HepG2 (cell line): ENCODE measurements around the gene TMUB1. TPM values are rescaled to one million over a fixed set of nuclear protein-coding genes. Genes with fewer than 3 reads are reported as not detected.

ENCODE experiments used
- BCL6 ChIP-seq: IDR thresholded peaks from 2 replicates; pipeline ENCODE4 v1.6.1; 2016; ENCODE audit warnings: missing genetic modification reagents, missing compliant biosample characterization
- ETV5 ChIP-seq: IDR thresholded peaks from 2 replicates; pipeline ENCODE4 v1.6.1; 2018; ENCODE audit warnings: missing biosample characterization, missing genetic modification reagents, inconsistent platforms, borderline replicate concordance
- FOXA1 ChIP-seq, 2 experiments: fragments of 450-650 bp in 1 of 2; sonication (generic) in 1 of 2; formaldehyde crosslinking in 1 of 2; IDR thresholded peaks; 2 replicates each; pipeline versions ENCODE4 v1.4.0 to v1.6.1; 2016 to 2020; ENCODE audit warnings: missing genetic modification reagents in 1 of 2
- IKZF4 ChIP-seq: sonication (generic); formaldehyde crosslinking; IDR thresholded peaks from 2 replicates; pipeline ENCODE4 v1.5.1; 2020; ENCODE audit warnings: borderline replicate concordance, mild to moderate bottlenecking, low read depth, missing genetic modification reagents; ENCODE audit errors: not compliant biosample characterization
- KAT8 ChIP-seq: IDR thresholded peaks from 2 replicates; pipeline ENCODE4 v1.6.1; 2016; ENCODE audit warnings: missing genetic modification reagents, missing compliant biosample characterization
- KLF15 ChIP-seq: sonication (generic); formaldehyde crosslinking; IDR thresholded peaks from 2 replicates; pipeline ENCODE4 v1.8.1; 2023; ENCODE audit warnings: borderline replicate concordance, mild to moderate bottlenecking, inconsistent platforms, missing genetic modification reagents, mixed read lengths
- PHF8 ChIP-seq: sonication (generic); formaldehyde crosslinking; IDR thresholded peaks from 2 replicates; pipeline ENCODE4 v1.5.0; 2020; ENCODE audit warnings: missing genetic modification reagents
- POLR2G ChIP-seq: fragments of 200-400 bp; formaldehyde crosslinking; IDR thresholded peaks from 2 replicates; pipeline ENCODE4 v1.6.1; 2018; ENCODE audit warnings: mild to moderate bottlenecking, low read depth, low read length, moderate library complexity
- SOX5 ChIP-seq: IDR thresholded peaks from 2 replicates; pipeline ENCODE4 v1.6.1; 2016; ENCODE audit warnings: borderline replicate concordance
- TBX2 ChIP-seq: sonication (generic); formaldehyde crosslinking; IDR thresholded peaks from 2 replicates; pipeline ENCODE4 v1.5.0; 2020; ENCODE audit warnings: missing genetic modification reagents, mild to moderate bottlenecking, borderline replicate concordance
- TP53 ChIP-seq: sonication (generic); formaldehyde crosslinking; conservative IDR thresholded peaks from 2 replicates; pipeline ENCODE4 v1.4.0; 2020; ENCODE audit warnings: missing genetic modification reagents
- ZBTB40 ChIP-seq, 2 experiments: fragments of 450-650 bp in 1 of 2; sonication (generic) in 1 of 2; formaldehyde crosslinking in 1 of 2; IDR thresholded peaks; 2 replicates each; pipeline versions ENCODE4 v1.6.1 to v1.8.0; 2016 to 2022; ENCODE audit warnings: antibody characterized with exemption in 1 of 2, mild to moderate bottlenecking in 1 of 2, missing genetic modification reagents in 1 of 2
- ZFP62 ChIP-seq: sonication (generic); formaldehyde crosslinking; IDR thresholded peaks from 2 replicates; pipeline ENCODE4 v1.4.0; 2020; ENCODE audit warnings: missing genetic modification reagents
- ZNF256 ChIP-seq: sonication (generic); formaldehyde crosslinking; conservative IDR thresholded peaks from 2 replicates; pipeline ENCODE4 v1.4.0; 2020; ENCODE audit warnings: missing genetic modification reagents
- polyA plus RNA-seq, 8 experiments: library from polyadenylated mRNA; depleted of rRNA in 3 of 8; stranded (reverse) in 7 of 8; unstranded in 1 of 8; fragments of >200 nt; fragmentation: Illumina TruSeq in 4 of 8; extraction: Trizol in 4 of 8; gene quantifications; 2 replicates each; pipeline versions ENCODE4 v1.2.1 to v1.2.3, GENCODE V29; 2011 to 2016; ENCODE audit warnings: low read depth in 4 of 8, missing spikeins in 1 of 8, mixed read lengths in 1 of 8; ENCODE audit not compliant: insufficient read depth in 1 of 8
- total RNA-seq, 5 experiments: library from RNA; depleted of rRNA; stranded (reverse); fragments of >200 nt; fragmentation: Illumina TruSeq; extraction: Trizol; gene quantifications; 2 replicates each; pipeline ENCODE4 v1.2.3, GENCODE V29; 2016; ENCODE audit warnings: low read depth in 1 of 5
- TF ChIP-seq, protein P1 (sequence below): sonication (generic); formaldehyde crosslinking; IDR thresholded peaks from 2 replicates; pipeline ENCODE4 v1.5.1; 2020; ENCODE audit warnings: mild to moderate bottlenecking, missing genetic modification reagents, moderate library complexity

TMUB1 gene
- total and polyA plus RNA-seq, 2 of the 13 experiments (the other 11 are each of a cell fraction or from before 2014, with no cell fraction given), result 44.8 to 51.6 TPM

GRCh38 chr7:151088856-151089699 lies 5.8 kb upstream of the TMUB1 start (continued):
- TF ChIP-seq, protein P1, sequence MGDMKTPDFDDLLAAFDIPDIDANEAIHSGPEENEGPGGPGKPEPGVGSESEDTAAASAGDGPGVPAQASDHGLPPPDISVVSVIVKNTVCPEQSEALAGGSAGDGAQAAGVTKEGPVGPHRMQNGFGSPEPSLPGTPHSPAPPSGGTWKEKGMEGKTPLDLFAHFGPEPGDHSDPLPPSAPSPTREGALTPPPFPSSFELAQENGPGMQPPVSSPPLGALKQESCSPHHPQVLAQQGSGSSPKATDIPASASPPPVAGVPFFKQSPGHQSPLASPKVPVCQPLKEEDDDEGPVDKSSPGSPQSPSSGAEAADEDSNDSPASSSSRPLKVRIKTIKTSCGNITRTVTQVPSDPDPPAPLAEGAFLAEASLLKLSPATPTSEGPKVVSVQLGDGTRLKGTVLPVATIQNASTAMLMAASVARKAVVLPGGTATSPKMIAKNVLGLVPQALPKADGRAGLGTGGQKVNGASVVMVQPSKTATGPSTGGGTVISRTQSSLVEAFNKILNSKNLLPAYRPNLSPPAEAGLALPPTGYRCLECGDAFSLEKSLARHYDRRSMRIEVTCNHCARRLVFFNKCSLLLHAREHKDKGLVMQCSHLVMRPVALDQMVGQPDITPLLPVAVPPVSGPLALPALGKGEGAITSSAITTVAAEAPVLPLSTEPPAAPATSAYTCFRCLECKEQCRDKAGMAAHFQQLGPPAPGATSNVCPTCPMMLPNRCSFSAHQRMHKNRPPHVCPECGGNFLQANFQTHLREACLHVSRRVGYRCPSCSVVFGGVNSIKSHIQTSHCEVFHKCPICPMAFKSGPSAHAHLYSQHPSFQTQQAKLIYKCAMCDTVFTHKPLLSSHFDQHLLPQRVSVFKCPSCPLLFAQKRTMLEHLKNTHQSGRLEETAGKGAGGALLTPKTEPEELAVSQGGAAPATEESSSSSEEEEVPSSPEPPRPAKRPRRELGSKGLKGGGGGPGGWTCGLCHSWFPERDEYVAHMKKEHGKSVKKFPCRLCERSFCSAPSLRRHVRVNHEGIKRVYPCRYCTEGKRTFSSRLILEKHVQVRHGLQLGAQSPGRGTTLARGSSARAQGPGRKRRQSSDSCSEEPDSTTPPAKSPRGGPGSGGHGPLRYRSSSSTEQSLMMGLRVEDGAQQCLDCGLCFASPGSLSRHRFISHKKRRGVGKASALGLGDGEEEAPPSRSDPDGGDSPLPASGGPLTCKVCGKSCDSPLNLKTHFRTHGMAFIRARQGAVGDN (CRISPR knock-in tag), result peak; percentile 67
- TF ChIP-seq POLR2G (0 out of 2 replicates have a peak, but pooled peaks have one; percentile 25), ZFP62 (CRISPR knock-in tag) (no peak), IKZF4 (no peak), FOXA1 (IDR thresholded peaks at IDR 0.05) (no peak), FOXA1 (CRISPR knock-in tag; IDR thresholded peaks at IDR 0.05) (peak; percentile 25; the same call in 1 of the 2 replicates), TBX2 (CRISPR knock-in tag) (peak; percentile 53), ZNF256 (no peak), SOX5 (CRISPR knock-in tag) (peak; percentile 58; the same call in 1 of the 2 replicates), ZBTB40 (IDR thresholded peaks at IDR 0.05) (no peak), ZBTB40 (CRISPR knock-in tag; IDR thresholded peaks at IDR 0.05) (0 out of 2 replicates have a peak, but pooled peaks have one; percentile 52), KLF15 (CRISPR knock-in tag) (no peak), TP53 (no peak), BCL6 (CRISPR knock-in tag) (peak; percentile 25; the same call in 1 of the 2 replicates), ETV5 (peak; percentile 79), PHF8 (CRISPR knock-in tag) (peak; percentile 34; the same call in 1 of the 2 replicates), KAT8 (CRISPR knock-in tag) (0 out of 2 replicates have a peak, but pooled peaks have one; percentile 38)
